Measurements from ENCODE around the gene MARF1.
A peak's percentile ranks its signal among the peaks of the same experiment; 100 is the strongest.

MARF1 gene

DNA sequence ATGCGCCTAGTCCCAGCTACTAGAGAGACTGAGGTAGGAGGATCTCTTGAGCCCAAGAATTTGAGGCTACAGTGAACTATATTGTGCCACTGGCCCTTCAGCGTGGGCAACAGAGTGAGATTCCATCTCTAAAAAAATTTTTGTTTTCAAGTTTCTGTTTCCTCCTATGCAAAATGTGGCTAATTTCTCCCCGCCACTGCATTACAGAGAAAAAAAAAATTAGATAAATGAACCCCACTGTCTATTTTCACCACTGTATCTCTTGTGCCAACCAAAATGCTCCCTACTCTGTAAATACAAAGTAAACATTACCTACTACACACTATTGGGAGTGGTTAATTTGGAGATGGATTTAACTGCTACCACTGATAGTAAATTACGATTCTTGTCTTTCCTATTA lies 2.0 kb downstream of the MARF1 start:
- DNase-seq (ENCODE audit: low spot score) = no peak
- in situ Hi-C loops (cut with MboI; ENCODE audit: low sequenced_read_pairs, unreplicated experiment) = no loop called here
- TF ChIP-seq, protein P1, sequence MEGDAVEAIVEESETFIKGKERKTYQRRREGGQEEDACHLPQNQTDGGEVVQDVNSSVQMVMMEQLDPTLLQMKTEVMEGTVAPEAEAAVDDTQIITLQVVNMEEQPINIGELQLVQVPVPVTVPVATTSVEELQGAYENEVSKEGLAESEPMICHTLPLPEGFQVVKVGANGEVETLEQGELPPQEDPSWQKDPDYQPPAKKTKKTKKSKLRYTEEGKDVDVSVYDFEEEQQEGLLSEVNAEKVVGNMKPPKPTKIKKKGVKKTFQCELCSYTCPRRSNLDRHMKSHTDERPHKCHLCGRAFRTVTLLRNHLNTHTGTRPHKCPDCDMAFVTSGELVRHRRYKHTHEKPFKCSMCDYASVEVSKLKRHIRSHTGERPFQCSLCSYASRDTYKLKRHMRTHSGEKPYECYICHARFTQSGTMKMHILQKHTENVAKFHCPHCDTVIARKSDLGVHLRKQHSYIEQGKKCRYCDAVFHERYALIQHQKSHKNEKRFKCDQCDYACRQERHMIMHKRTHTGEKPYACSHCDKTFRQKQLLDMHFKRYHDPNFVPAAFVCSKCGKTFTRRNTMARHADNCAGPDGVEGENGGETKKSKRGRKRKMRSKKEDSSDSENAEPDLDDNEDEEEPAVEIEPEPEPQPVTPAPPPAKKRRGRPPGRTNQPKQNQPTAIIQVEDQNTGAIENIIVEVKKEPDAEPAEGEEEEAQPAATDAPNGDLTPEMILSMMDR (IDR thresholded peaks at IDR 0.05; ENCODE audit: borderline replicate concordance, control extremely low read depth, extremely low read depth, insufficient read depth, missing control alignments) = no peak

DNA sequence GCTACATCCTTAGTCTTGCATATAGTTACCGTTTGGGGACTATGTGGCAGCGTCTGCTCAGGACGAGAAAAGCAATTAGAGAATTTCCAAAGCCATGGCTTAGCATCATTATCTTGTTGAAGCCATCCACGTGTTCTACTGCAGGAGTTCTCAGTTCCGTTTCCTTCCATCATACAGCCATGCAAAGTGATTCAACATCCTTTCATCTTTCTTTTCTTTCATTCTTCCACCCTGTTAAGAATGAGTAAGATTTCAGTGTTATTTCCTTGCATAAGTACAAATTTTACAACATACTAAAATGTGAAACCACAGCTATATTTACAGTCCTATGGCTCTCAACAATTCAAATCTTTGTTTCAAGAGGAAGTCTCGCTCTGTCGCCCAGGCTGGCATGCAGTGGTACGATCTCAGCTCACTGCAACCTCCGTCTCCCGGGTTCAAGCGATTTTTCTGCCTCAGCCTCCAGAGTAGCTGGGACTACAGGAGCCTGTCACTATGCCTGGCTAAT lies 3.8 kb downstream of the MARF1 start:
- in situ Hi-C loops (cut with MboI; ENCODE audit: low sequenced_read_pairs, unreplicated experiment) = no loop called here
- DNase-seq (ENCODE audit: low spot score) = peak; percentile 38
- TF ChIP-seq, protein P1 (IDR thresholded peaks at IDR 0.05; ENCODE audit: borderline replicate concordance, control extremely low read depth, extremely low read depth, insufficient read depth, missing control alignments) = no peak

DNA sequence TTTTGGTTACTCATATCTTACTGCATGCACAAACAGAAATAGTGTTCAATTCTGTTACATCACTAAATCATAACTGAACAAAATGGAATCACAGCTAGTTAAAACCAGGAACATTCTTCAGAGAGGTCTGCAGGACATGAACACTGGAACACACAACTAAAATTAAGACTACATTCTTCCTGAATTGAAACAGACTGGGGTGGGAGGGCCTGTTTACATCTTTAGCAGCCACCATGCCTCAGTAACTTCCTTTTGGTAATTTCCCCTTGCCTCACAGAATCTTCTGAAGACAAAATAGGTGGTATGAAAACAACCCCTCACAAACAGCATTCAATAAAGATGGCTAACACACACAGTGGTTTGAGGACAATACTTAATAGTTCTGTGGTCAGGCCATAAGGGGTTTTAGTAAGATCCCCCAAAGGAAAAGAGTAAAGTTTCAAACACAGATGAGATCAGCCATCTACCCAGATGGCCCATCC lies 6.5 kb downstream of the MARF1 start:
- DNase-seq (ENCODE audit: low spot score) = peak; percentile 56
- TF ChIP-seq, protein P1 (IDR thresholded peaks at IDR 0.05; ENCODE audit: borderline replicate concordance, control extremely low read depth, extremely low read depth, insufficient read depth, missing control alignments) = no peak
- in situ Hi-C loops (cut with MboI; ENCODE audit: low sequenced_read_pairs, unreplicated experiment) = no loop called here

DNA sequence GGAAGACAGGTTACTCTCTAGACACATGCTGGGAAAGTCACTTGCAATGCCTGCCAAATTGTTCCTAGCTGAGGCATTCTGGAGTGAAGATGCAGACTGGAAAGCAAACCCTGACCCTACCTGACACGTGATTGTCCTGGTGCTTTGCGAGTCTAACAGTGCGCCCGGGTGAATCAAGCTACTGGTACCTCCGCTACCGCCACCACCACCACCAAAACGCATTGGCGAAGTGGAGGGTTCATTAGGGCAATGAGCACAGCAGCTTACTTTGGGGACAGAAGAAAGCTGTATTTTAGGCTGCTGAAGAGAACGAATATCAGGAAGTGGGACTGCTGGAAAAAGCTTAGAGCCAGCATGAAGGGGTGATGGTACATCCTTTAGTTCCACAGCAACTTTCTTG lies 7.0 kb downstream of the MARF1 start:
- no peak for DNase-seq (ENCODE audit: low spot score)
- in situ Hi-C loops (cut with MboI; ENCODE audit: low sequenced_read_pairs, unreplicated experiment) = no loop called here
- TF ChIP-seq, protein P1 (IDR thresholded peaks at IDR 0.05; ENCODE audit: borderline replicate concordance, control extremely low read depth, extremely low read depth, insufficient read depth, missing control alignments) = no peak

DNA sequence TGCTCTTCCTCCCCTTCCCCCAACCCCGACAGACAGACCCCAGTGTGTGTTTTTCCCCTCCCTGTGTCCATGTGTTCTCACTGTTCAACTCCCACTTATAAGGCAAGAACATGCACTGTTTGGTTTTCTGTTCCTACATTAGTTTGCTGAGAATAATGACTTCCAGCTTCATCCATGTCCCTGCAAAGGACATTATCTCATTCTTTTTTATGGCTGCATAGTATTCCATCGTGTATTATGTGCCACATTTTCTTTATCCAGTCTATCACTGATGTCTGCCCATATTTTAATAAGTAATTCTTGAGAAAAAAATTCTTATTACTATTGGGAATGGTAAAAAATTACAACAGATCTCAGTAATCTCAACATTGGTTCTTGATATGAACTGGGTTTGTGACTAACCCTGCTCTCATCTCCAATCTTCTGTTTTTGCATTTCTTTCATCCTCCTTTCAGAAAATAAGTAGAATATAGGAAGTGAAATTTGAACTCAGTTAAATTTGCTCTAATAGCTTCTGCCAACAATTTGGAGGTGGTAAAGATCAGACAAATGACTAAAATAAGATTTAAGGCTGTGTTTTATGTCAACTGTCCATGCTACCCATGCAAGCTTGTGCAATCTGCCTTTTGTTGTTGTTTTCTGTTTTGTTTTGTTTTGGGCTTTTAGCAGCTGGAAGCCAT lies 11.1 kb downstream of the MARF1 start:
- DNase-seq (ENCODE audit: low spot score) = no peak
- in situ Hi-C loops (cut with MboI; ENCODE audit: low sequenced_read_pairs, unreplicated experiment) = no loop called here

DNA sequence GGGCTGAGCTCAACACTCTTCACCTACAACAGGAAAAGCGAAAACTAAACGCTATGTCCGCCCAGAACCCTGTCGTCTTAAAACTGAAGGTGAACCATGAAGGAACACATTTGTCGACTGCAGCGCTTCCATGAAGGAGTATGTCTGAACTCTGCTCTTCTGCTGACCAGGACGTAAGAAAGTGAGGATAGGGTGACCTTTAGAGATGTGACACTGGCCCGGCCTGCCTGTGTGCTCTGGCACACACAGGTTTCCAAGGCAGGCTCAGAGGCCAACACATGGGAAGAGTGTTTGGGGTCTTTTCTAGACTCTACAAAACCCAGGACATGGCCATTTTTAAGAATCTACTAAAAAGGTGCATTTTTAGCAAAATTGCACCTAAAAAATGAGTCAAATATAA lies 21.1 kb downstream of the MARF1 start:
- no peak for DNase-seq (ENCODE audit: low spot score)
- in situ Hi-C loops (cut with MboI; ENCODE audit: low sequenced_read_pairs, unreplicated experiment) = no loop called here
- TF ChIP-seq, protein P1 (IDR thresholded peaks at IDR 0.05; ENCODE audit: borderline replicate concordance, control extremely low read depth, extremely low read depth, insufficient read depth, missing control alignments) = no peak

More for the DNA sequence above, 11.1 kb downstream of the MARF1 start:
- TF ChIP-seq, protein P1 (IDR thresholded peaks at IDR 0.05; ENCODE audit: borderline replicate concordance, control extremely low read depth, extremely low read depth, insufficient read depth, missing control alignments) = no peak
